GM18517 (cell line): Measurements from ENCODE around the gene PDS5A.
"Not testable (repeated sequence)": the region's sequence is repeated elsewhere in the genome, so short reads cannot be mapped to it uniquely, and the experiment has no call there.

Experiments used
- ATAC-seq: cut with Tn5 transposase; IDR thresholded peaks from one replicate; pipeline ENCODE4 v1.9.1; 2021; ENCODE audit warnings: mild to moderate bottlenecking, moderate library complexity; ENCODE audit not compliant: unreplicated experiment

The PDS5A gene, protein sequence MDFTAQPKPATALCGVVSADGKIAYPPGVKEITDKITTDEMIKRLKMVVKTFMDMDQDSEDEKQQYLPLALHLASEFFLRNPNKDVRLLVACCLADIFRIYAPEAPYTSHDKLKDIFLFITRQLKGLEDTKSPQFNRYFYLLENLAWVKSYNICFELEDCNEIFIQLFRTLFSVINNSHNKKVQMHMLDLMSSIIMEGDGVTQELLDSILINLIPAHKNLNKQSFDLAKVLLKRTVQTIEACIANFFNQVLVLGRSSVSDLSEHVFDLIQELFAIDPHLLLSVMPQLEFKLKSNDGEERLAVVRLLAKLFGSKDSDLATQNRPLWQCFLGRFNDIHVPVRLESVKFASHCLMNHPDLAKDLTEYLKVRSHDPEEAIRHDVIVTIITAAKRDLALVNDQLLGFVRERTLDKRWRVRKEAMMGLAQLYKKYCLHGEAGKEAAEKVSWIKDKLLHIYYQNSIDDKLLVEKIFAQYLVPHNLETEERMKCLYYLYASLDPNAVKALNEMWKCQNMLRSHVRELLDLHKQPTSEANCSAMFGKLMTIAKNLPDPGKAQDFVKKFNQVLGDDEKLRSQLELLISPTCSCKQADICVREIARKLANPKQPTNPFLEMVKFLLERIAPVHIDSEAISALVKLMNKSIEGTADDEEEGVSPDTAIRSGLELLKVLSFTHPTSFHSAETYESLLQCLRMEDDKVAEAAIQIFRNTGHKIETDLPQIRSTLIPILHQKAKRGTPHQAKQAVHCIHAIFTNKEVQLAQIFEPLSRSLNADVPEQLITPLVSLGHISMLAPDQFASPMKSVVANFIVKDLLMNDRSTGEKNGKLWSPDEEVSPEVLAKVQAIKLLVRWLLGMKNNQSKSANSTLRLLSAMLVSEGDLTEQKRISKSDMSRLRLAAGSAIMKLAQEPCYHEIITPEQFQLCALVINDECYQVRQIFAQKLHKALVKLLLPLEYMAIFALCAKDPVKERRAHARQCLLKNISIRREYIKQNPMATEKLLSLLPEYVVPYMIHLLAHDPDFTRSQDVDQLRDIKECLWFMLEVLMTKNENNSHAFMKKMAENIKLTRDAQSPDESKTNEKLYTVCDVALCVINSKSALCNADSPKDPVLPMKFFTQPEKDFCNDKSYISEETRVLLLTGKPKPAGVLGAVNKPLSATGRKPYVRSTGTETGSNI (N-terminal part only)

DNA sequence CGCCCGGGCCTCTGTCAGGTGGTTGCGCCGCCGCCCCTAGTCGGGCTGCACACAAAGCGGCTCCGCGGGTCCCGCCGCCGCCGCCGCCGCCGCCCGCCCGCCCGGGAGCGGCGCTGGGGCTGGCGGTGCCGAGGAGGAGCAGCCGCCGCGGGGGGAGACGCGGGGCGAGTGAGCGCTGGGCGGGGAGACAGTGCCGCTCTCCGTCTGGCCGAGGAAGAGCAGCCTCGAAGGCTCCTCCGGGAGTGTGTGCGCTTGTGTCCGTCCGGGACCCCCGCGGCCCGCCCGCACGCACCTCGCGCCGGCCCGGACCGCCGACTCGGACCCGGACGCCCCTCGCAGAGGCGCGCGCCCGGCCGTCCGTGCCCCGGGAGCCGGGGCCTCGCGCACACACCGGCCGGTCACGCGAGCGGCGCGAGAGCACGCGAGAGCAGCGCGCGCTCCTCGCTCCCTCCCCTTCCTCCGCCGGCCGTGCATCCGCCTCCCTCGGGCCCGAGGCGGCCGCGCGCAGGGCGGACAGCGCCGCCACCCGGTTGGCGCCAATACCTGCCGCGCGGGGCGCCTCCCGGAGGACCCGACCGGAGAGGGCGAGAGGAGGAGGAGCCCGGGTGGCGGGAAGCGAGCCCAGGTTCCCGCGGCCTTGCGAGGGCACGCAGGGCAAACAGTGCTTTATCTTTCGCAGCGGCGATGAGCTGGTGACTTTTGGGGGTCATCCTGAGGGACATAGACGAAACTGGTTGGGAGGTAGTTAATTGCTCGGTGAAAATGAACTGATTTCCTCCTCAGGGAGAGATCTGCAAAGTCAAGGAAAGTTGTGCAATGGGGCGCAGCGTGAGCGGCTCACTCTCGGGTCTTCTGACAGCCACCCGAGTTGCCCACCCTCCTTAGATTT lies at the start of gene PDS5A:
TSS of gene PDS5A (minus strand) at position 423 of the 889 bp plus-strand sequence. CDS start 1,334 bp downstream, outside the sequence.
- peak; percentile 74 for ATAC-seq

DNA sequence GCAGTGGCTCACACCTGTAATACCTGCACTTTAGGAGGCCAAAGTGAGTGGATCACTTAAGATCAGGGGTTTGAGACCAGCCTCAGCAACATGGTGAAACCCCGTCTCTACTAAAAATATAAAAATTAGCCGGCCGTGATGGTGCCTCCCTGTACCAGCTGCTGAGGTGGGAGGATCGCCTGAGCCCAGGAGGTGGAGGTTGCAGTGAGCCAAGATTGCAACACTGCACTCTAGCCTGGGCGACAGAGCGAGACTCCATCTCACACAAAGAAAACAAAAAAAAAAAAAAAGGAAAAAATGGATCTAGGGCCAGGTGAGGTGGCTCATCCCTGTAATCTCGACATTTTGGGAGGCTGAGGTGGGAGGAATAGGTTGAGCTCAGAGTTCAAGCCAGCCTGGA lies 46.3 kb upstream of the PDS5A start:
- not testable (repeated sequence) for ATAC-seq

DNA sequence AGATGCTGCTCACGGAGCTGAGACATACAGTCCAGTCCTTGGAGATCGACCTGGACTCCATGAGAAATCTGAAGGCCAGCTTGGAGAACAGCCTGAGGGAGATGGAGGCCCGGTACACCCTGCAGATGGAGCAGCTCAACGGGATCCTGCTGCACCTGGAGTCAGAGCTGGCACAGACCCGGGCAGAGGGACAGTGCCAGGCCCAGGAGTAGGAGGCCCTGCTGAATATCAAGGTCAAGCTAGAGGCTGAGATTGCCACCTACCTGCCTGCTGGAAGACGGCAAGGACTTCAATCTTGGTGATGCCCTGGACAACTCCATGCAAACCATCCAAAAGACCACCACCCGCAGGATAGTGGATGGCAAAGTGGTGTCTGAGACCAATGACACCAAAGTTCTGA lies 43.4 kb upstream of the PDS5A start:
- ATAC-seq, result not testable (repeated sequence)

DNA sequence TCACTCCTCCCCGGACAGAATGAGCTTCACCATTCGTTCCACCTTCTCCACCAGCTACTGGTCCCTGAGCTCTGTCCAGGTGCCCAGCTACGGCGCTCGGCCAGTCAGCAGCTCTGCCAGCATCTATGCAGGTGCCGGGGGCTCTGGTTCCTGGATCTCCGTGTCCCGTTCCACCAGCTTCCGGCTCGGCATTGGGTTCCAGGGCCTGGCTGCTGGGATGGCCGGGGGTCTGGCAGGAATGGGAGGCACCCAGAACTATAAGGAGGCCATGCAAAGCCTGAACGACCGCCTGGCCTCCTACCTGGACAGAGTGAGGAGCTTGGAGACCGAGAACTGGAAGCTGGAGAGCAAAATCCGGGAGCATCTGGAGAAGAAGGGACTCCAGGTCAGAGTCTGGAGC lies 42.5 kb upstream of the PDS5A start:
- ATAC-seq, result no peak

DNA sequence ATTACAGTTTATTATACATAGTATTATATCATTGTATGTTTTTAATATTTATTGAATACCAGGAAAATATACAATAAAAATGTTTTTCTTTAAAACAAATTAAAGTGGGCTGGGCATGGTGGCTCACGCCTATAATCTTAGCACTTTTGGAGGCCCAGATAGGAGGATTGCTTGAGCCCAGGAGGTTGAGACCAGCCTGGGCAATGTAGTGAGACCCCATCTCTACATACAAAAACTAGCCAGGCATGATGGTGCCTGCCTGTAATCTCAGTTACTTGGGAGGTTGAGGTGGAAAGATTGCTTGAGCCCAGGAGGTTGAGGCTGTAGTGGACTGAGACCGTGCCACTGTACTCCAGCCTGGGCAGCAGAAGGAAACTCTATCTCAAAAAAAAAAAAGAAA lies 38.3 kb upstream of the PDS5A start:
- ATAC-seq, result no peak

DNA sequence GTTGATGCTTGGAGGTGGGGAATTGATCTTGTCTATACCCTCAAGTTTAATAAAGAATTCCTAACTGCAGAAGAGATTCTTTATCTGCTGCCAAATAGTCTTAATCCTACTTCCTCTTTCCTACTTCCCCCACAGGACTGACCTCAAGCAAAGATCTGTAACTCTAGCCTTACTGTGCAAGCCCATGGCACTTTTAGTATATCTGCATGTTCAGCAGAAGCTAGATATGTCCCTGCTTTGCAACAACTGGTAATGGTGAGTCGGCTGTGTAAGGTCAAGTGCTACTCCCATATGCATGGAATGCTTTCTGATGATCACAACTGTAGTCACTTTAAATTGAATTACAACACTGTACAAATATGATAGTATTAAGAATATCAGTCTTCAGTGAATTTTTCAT lies 26.3 kb upstream of the PDS5A start:
- ATAC-seq, result no peak

DNA sequence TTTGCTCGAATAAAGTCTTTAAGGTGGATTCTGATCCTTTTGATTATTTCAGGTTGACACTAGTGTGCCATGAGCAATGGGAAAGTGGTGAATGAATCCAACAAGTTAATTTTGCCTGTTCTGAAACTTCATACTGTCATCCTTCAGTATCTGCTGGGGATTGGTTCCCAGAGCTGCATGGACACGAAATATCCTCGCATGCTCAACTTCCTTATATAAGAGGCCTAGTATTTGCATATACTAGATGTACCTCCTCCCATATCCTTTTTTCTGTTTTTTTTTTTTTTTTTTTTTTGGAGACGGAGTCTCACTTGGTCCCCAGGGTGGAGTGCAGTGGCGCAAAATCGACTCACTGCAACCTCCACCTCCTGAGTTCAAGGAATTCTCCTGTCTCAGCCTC lies 23.0 kb upstream of the PDS5A start:
- ATAC-seq, result no peak

DNA sequence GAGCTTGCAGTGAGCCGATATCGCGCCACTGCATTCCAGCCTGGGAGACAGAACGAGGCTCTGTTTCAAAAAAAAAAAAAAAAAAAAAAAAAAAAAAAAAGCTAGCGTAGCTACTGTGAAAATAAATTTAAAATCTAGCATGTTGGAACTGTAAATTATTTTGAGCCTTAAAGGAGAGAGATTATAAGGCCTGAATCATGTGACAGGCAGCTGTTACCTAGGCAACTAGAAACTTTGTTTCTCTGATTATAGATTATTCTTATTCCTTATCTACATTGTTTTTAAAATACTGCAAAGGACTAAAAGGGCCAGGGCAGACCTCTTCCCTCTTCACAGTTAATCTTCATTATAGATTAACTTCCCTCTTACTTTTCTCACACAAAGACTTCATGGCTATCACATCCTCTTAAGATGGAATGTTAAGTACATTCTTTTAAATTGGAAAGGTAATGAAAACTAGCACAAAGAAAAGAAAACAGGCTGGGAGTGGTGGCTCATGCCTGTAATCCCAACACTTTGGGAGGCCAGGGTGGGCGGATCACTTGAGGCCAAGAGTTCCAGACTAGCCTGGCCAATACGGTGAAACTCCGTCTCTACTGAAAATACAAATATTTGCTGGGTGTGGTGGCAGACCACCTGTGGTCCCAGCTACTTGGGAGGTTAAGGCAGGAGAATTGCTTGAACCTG lies 21.1 kb upstream of the PDS5A start:
- ATAC-seq, result no peak

DNA sequence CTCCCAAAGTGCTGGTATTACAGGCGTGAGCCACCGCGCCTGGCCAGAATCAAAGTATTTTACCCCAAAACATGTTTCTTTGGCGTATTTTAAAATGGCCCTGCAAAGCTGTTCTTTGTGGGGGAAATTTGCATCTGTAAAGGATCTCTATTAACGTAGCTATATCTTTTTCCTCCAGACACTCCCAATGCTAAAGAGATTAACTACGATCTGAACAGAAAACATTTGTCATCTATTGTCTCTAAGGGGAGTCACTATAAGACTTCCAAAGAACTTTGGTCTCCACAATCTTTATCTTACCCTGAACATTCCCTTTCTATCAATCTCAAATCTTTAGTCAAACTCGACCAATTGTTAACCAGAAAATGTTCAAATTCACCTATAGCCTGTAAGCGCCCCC lies 19.1 kb upstream of the PDS5A start:
- no peak for ATAC-seq

DNA sequence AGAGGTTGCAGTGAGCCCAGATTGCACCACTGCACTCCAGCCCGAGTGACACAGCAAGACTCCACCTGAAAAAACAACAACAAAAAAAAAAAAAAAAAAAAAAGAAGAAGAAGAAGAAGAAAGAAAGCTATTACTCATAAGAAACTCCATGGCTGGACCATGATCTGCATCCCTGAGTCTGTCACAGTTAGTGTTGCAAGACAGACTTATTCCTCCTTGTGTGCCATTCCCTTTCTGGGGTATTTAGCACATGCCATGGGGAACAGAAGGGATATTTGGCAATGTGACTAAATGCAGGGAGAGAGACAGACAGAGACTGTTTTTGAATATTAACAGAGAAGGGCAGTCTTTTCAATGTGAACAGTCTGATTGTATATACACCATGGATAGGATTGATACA lies 16.7 kb upstream of the PDS5A start:
- ATAC-seq, result no peak

DNA sequence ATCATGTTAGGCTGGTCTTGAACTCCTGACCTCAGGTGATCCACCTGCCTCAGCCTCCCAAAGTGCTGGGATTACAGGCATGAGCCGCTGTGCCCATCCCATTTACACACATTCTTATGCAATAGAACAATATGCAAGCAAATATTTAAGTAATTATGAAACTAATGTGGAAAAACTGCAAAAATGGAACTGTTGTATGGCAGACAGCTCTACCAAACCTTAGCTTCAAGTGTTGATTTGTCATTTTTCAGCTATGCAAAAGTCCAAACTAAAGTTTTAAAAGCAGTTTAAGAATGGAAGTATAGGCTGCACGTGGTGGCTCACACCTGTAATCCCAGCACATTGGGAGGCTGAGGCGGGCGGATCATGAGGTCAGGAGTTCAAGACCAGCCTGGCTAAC lies 11.7 kb upstream of the PDS5A start:
- ATAC-seq, result not testable (repeated sequence)

DNA sequence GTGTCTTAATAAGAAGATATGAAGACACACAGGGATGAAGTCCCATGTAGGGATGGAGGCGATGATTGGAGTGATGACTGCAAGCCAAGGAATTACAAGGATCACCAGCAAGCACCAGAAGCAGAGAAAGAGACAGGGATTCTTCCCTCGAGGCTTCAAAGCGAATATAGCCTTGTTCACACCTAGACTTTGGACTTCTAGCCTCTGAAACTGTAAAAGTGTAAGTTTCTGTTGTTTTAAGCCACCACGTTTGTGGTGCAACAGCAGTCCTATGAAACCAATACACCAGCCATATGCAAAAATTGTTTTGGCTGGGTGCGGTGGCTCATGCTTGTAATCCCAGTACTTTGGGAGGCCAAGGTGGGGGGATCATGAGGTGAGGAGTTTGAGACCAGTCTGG lies 9.8 kb upstream of the PDS5A start:
- no peak for ATAC-seq

DNA sequence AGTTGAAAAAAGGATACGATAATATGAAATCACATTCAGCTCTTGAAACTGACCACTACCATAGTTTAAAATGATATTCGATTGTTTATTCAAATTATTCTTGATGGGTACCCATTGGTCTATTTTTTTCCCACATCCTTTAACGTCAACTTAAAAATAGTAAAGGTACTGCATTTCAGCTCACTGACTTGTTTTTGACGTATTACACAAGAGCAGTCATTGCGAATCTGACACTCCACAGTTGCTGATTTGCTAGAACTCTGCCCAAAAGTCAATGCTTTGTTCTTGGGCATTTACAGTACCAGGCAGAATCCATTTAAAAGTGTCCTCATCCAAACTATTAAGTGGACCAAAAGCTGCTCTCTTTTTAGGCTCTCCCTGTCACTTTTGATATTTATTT lies 1.2 kb upstream of the PDS5A start:
- no peak for ATAC-seq

DNA sequence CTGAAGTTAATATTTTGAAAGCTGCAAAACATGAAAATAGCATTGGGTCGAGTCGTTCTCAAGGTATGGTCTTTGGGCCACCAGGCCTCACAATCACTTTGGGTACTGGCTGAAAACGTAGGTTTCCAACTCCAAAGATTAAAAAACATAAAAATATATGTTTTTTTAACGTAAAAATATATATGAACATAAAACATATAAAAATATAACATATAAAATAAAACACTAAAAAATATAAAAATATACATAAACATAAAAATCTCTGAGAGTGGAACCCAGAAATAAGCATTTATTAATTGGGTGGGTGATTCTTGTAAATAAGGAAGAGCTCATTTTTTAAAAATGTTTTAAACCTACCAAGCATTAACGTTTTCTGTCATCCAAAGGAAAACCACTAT lies 666 bp upstream of the PDS5A start:
- ATAC-seq, result no peak

DNA sequence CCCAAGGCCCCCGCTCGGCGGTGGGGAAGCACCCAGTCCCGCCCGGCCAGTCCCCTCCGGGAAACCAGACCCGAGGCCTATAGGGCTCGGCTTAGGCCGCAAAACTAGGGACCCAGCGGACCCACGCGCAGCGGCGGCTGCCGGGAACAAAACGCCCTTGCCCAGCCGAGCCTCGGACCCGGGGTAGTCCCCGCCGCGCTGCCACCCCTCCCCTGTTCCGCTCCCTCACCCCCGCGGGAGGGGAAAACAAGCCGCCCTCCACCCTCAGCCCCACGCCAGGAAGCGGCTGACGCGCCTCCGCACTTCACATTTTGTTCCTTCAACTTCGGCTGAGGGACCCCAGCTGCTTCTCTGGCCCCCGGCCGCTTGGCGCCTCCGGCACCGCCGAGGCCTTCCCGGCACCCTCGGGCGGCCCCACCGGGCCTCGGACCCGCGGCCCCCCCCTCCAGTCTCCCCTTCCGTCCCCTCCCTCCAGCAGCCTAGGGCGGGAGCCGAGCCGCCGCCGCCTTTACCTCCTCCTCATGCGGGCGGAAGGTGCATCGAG lies 694 bp downstream of the PDS5A start:
- ATAC-seq, result peak; percentile 17

DNA sequence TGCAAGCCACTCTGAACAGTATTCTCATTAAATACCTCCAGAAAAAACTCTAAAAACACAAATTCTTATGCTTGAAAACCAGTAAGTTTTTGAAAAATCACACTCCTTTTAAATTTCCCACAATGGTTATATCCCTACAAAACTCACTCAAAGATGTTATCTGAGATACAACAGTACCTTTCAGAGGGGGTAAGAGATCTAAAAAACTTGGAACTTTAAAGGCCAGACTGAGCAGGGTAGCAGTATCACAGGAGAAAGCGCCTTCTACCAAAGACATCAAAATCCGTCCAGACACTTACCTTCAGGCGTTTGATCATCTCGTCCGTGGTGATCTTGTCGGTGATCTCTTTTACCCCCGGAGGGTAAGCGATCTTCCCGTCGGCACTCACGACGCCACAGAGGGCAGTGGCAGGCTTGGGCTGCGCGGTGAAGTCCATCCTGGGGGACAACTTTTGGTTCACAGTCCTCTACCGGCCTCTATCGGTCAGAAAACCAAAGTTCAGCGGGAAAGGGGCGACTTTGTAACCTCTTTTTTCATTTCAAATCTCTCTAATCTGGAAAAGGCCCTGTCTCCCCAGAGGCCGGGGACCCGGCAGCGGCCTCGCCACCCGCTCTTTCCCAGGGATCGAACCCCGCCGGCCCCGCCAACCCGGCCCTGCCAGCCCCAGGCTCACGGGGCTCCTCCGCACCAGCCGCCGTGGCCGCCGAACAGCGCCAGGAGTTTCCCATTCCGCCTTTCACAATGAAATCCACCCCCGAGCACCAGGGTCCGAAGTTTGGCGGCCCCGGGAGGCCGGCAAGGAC lies 1.4 kb downstream of the PDS5A start:
- ATAC-seq, result peak; percentile 40

DNA sequence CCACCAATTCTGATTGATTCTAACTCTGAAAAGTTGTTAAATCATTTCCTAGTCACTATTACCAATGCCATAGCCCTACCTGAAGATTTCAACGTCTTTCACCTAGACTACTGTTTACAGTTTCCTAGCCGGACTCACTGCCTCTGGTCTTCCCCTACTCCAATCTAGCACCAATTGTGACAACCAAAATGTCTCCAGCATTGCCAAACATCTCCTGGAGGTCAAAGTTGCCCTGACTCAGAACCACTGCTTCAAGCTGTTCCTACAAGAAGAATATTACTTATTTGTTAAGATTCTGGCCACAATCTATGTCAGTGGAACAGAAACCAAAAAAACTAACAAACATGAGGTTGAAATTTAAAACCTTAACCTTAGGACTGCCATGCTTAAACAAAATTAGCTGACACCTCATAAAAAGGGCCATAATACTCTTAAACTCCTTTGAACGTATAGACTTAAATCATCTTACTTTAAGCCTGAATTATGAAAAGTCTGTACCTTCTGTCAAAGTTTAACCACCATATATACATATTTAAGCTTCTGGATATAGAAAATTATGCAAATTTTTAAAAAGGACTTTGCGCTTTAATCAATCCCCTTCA lies 2.1 kb downstream of the PDS5A start:
- ATAC-seq, result no peak

DNA sequence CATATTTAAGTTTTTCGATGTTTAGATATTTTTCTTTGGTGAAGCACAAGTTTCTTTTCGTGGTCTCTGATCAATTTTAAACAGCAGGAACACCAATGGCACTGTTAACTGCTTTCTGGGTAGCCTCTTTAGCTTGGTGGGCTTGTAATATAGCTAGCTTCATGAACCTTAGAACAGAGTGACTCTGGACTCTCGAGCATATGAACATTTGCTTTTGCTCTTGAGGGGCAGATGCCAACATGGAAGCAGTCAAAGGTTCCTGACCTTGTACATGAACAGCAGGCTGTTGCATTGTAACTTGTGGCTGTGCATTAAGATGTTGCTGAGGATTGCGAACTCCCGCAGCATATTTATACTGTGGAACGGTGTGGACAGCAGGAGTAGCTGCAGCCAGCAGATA lies 4.7 kb downstream of the PDS5A start:
- ATAC-seq, result not testable (repeated sequence)
